OCI-LY1 (cell line): ENCODE measurements around the gene KRTAP20-2.

ENCODE experiments used
- H2AFZ ChIP-seq: fragments of 200-600 bp; sonication (generic), shearing (Covaris generic); 2 replicates; pipeline ENCODE4 v1.6.0; 2014; ENCODE audit warnings: antibody characterized with exemption, mild to moderate bottlenecking, low read length
- H3F3A ChIP-seq: fragments of 200-600 bp; sonication (generic), shearing (Covaris generic); 2 replicates; pipeline ENCODE4 v1.6.0; 2014; ENCODE audit warnings: mild to moderate bottlenecking, antibody characterized with exemption, low read length, moderate library complexity; ENCODE audit not compliant: insufficient read depth
- H3K27ac ChIP-seq: fragments of 200-600 bp; sonication (generic); 2 replicates; pipeline ENCODE4 v1.5.1; 2014; ENCODE audit warnings: low read length, mixed run types, mild to moderate bottlenecking, low read depth; ENCODE audit not compliant: poor library complexity, severe bottlenecking
- H3K27me3 ChIP-seq: fragments of 200-600 bp; sonication (generic); 2 replicates; pipeline ENCODE4 v1.6.0; 2014; ENCODE audit warnings: antibody characterized with exemption, mild to moderate bottlenecking, low read length, moderate library complexity; ENCODE audit not compliant: insufficient read depth
- H3K36me3 ChIP-seq: fragments of 200-600 bp; sonication (generic); 2 replicates; pipeline ENCODE4 v1.6.1; 2014; ENCODE audit warnings: mild to moderate bottlenecking, antibody characterized with exemption, low read length, moderate library complexity, mixed read lengths; ENCODE audit not compliant: insufficient read depth
- H3K4me1 ChIP-seq: fragments of 200-600 bp; sonication (generic); 2 replicates; pipeline ENCODE4 v1.5.1; 2014; ENCODE audit warnings: mild to moderate bottlenecking, low read length, moderate library complexity; ENCODE audit not compliant: insufficient read depth, severe bottlenecking
- H3K4me2 ChIP-seq: fragments of 200-600 bp; sonication (generic), shearing (Covaris generic); 2 replicates; pipeline ENCODE4 v1.6.1; 2014; ENCODE audit warnings: low read length
- H3K4me3 ChIP-seq: fragments of 200-600 bp; sonication (generic); 2 replicates; pipeline ENCODE4 v1.5.1; 2014; ENCODE audit warnings: low read length, low read depth, mild to moderate bottlenecking, mixed read lengths; ENCODE audit not compliant: poor library complexity, severe bottlenecking
- H3K79me2 ChIP-seq: fragments of 200-600 bp; shearing (Covaris generic); 2 replicates; pipeline ENCODE4 v1.6.1; 2016; ENCODE audit warnings: mixed run types, low read length, mixed read lengths; ENCODE audit not compliant: insufficient read depth
- H3K9ac ChIP-seq: fragments of 200-600 bp; sonication (generic), shearing (Covaris generic); 2 replicates; pipeline ENCODE4 v1.6.1; 2014; ENCODE audit warnings: mild to moderate bottlenecking, low read length, mixed read lengths
- H3K9me2 ChIP-seq: fragments of 200-600 bp; sonication (generic), shearing (Covaris generic); 2 replicates; pipeline ENCODE4 v1.6.1; 2014; ENCODE audit warnings: low read depth, mild to moderate bottlenecking, low read length, mixed read lengths
- H3K9me3 ChIP-seq: fragments of 200-600 bp; shearing (Covaris generic); 2 replicates; pipeline ENCODE4 v1.6.1; 2014; ENCODE audit warnings: low read length, mixed read lengths
- H4K20me1 ChIP-seq: fragments of 200-600 bp; sonication (generic), shearing (Covaris generic); 2 replicates; pipeline ENCODE4 v1.6.0; 2016; ENCODE audit warnings: mild to moderate bottlenecking, low read length; ENCODE audit not compliant: insufficient read depth
- CTCF ChIP-seq: fragments of 200-600 bp; sonication (generic), shearing (Covaris generic); IDR thresholded peaks from 2 replicates; pipeline ENCODE4 v1.5.1; 2017; ENCODE audit warnings: mild to moderate bottlenecking, antibody characterized with exemption, low read length, moderate library complexity, mixed read lengths
- EZH2 ChIP-seq: fragments of 200-600 bp; sonication (generic), shearing (Covaris generic); IDR thresholded peaks from 2 replicates; pipeline ENCODE4 v1.8.0; 2017; ENCODE audit warnings: borderline replicate concordance, mixed run types, mild to moderate bottlenecking, antibody characterized with exemption, low read length, moderate library complexity, mixed read lengths

Gene KRTAP20-2

GRCh38 chr21:30616125-30616524, 18.9 kb upstream of the KRTAP20-2 start, which contains the start of gene KRTAP20-1:
Gene KRTAP20-1, plus strand, starts transcription at chr21:30616425. Its CDS starts 30 bp downstream, at chr21:30616455.
- no peaks in the 10 kb centered on the region for H3F3A ChIP-seq
- H3K4me1 ChIP-seq = no peaks in the 10 kb centered on the region
- no peak within 1 kb of the TSS for H3K4me3 ChIP-seq
- no peaks in the 10 kb centered on the region for H3K27me3 ChIP-seq
- H3K9me2 ChIP-seq = no peaks in the 10 kb centered on the region
- H3K9me3 ChIP-seq = no peaks in the 10 kb centered on the region
- no peaks in the 10 kb centered on the region for H4K20me1 ChIP-seq
- no peaks in the 10 kb centered on the region for H3K36me3 ChIP-seq
- no peaks in the 10 kb centered on the region for H3K79me2 ChIP-seq
- H3K27ac ChIP-seq = no peak within 1 kb of the TSS
- H2AFZ ChIP-seq = no peak within 1 kb of the TSS
- TF ChIP-seq EZH2 = no peak
- no peak for TF ChIP-seq CTCF
- H3K4me2 ChIP-seq = no peak within 1 kb of the TSS
- no peak within 1 kb of the TSS for H3K9ac ChIP-seq

- H3K9ac ChIP-seq = no peak overlapping the region
- TF ChIP-seq EZH2 (no peak), CTCF (no peak)
- H3K9me2 ChIP-seq = no peaks in the 10 kb centered on the region
- no peak overlapping the region for H3K27ac ChIP-seq
- no peaks in the 10 kb centered on the region for H3K27me3 ChIP-seq
- H3F3A ChIP-seq = no peaks in the 10 kb centered on the region
- H3K36me3 ChIP-seq = no peaks in the 10 kb centered on the region
- H2AFZ ChIP-seq = no peak overlapping the region
- no peaks in the 10 kb centered on the region for H4K20me1 ChIP-seq
- H3K4me2 ChIP-seq = no peak overlapping the region
- H3K79me2 ChIP-seq = no peaks in the 10 kb centered on the region
- H3K9me3 ChIP-seq = no peaks in the 10 kb centered on the region
- no peaks in the 10 kb centered on the region for H3K4me1 ChIP-seq
- H3K4me3 ChIP-seq = no peak overlapping the region
These were observed 14.9 kb upstream of the KRTAP20-2 start for GRCh38 chr21:30620080-30620479.

GRCh38 chr21:30620522-30620921, 14.5 kb upstream of the KRTAP20-2 start, which contains the start of gene KRTAP20-4:
Gene KRTAP20-4, plus strand, starts transcription at chr21:30620627.
- Histone ChIP-seq H3K36me3 (no peaks in the 10 kb centered on the region), H3K79me2 (no peaks in the 10 kb centered on the region), H3F3A (no peaks in the 10 kb centered on the region), H3K4me2 (no peak within 1 kb of the TSS), H4K20me1 (no peaks in the 10 kb centered on the region), H3K27me3 (no peaks in the 10 kb centered on the region), H2AFZ (no peak within 1 kb of the TSS), H3K4me1 (no peaks in the 10 kb centered on the region), H3K9me2 (no peaks in the 10 kb centered on the region), H3K4me3 (no peak within 1 kb of the TSS), H3K9ac (no peak within 1 kb of the TSS), H3K9me3 (no peaks in the 10 kb centered on the region), H3K27ac (no peak within 1 kb of the TSS)
- TF ChIP-seq EZH2 = no peak
- TF ChIP-seq CTCF = no peak
